Neural crest cell (in vitro differentiated cells): ENCODE measurements around the gene L3MBTL4. TPM values are rescaled to one million over a fixed set of nuclear protein-coding genes. Genes with fewer than 3 reads are reported as not detected.
"Not testable (repeated sequence)": the region's sequence is repeated elsewhere in the genome, so short reads cannot be mapped to it uniquely, and the experiment has no call there.

Experiments
- DNase-seq: peaks from one replicate; pipeline ENCODE4 v3.0.0; 2021; ENCODE audit warnings: low read depth, mixed read lengths, low spot score
- H3K27ac Mint-ChIP-seq: one replicate; pipeline ENCODE4 v1.8.0; 2021; ENCODE audit warnings: mild to moderate bottlenecking, mixed read lengths; ENCODE audit not compliant: unreplicated experiment
- H3K27me3 Mint-ChIP-seq: 2 replicates; pipeline ENCODE4 v1.8.0; 2021; ENCODE audit warnings: low read depth, mild to moderate bottlenecking, mixed read lengths
- H3K36me3 Mint-ChIP-seq: 2 replicates; pipeline ENCODE4 v1.8.0; 2021; ENCODE audit warnings: low read depth, mild to moderate bottlenecking, mixed read lengths
- H3K4me1 Mint-ChIP-seq: 2 replicates; pipeline ENCODE4 v1.8.0; 2021; ENCODE audit warnings: mixed read lengths
- H3K4me3 Mint-ChIP-seq: one replicate; pipeline ENCODE4 v1.8.0; 2021; ENCODE audit warnings: mild to moderate bottlenecking, mixed read lengths
- H3K9me3 Mint-ChIP-seq: 2 replicates; pipeline ENCODE4 v1.8.0; 2021; ENCODE audit warnings: mixed read lengths
- CTCF ChIP-seq: fragments of 200-600 bp; sonication (generic); conservative IDR thresholded peaks from 2 replicates; pipeline ENCODE4 v1.5.0; 2021; ENCODE audit warnings: antibody characterized with exemption, mild to moderate bottlenecking
- total RNA-seq: library from RNA; stranded (reverse); gene quantifications from 2 replicates; pipeline ENCODE4 v1.2.1, GENCODE V29; 2021

The L3MBTL4 gene
- total RNA-seq, 1 donor from 2014 or later = 0.65 TPM

- H3K4me1 Mint-ChIP-seq = no peaks in the 10 kb centered on the region
- H3K4me3 Mint-ChIP-seq = no peak overlapping the region
- H3K9me3 Mint-ChIP-seq = no peaks in the 10 kb centered on the region
- no peak for TF ChIP-seq CTCF
- no peaks in the 10 kb centered on the region for H3K27me3 Mint-ChIP-seq
- H3K36me3 Mint-ChIP-seq = no peaks in the 10 kb centered on the region
- DNase-seq = no peak
- H3K27ac Mint-ChIP-seq = no peak overlapping the region
Measured at GRCh38 chr18:6086731-6087130, 328.0 kb downstream of the L3MBTL4 start.

- Mint-ChIP-seq H3K4me3 (no peak overlapping the region), H3K27me3 (no peaks in the 10 kb centered on the region), H3K36me3 (no peaks in the 10 kb centered on the region), H3K27ac (no peak overlapping the region), H3K4me1 (no peaks in the 10 kb centered on the region), H3K9me3 (no peaks in the 10 kb centered on the region)
- DNase-seq = no peak
- TF ChIP-seq CTCF = no peak
Measured at GRCh38 chr18:6079406-6079805, 335.3 kb downstream of the L3MBTL4 start.

GRCh38 chr18:6078877-6079276, 335.8 kb downstream of the L3MBTL4 start:
- no peak for DNase-seq
- H3K4me1 Mint-ChIP-seq = no peaks in the 10 kb centered on the region
- no peak overlapping the region for H3K27ac Mint-ChIP-seq
- H3K4me3 Mint-ChIP-seq = no peak overlapping the region
- H3K27me3 Mint-ChIP-seq = no peaks in the 10 kb centered on the region
- no peaks in the 10 kb centered on the region for H3K9me3 Mint-ChIP-seq
- H3K36me3 Mint-ChIP-seq = no peaks in the 10 kb centered on the region
- TF ChIP-seq CTCF = no peak

- H3K36me3 Mint-ChIP-seq, H3K9me3 Mint-ChIP-seq, H3K4me1 Mint-ChIP-seq, H3K4me3 Mint-ChIP-seq, DNase-seq, H3K27ac Mint-ChIP-seq, H3K27me3 Mint-ChIP-seq: not testable (repeated sequence)
Measured at GRCh38 chr18:6072423-6072822, 342.3 kb downstream of the L3MBTL4 start.

- H3K27me3 Mint-ChIP-seq = no peaks in the 10 kb centered on the region
- no peak for DNase-seq
- H3K36me3 Mint-ChIP-seq = peaks cover under 1% of the 10 kb centered on the region
- peaks cover 4% of the 10 kb centered on the region for H3K9me3 Mint-ChIP-seq
- no peak overlapping the region for H3K4me3 Mint-ChIP-seq
- TF ChIP-seq CTCF = no peak
- no peaks in the 10 kb centered on the region for H3K4me1 Mint-ChIP-seq
- H3K27ac Mint-ChIP-seq = no peak overlapping the region
Measured at GRCh38 chr18:6069539-6069938, 345.2 kb downstream of the L3MBTL4 start.

GRCh38 chr18:6069103-6069502, 345.6 kb downstream of the L3MBTL4 start:
- Mint-ChIP-seq H3K9me3 (peaks cover 6% of the 10 kb centered on the region), H3K4me3 (no peak overlapping the region), H3K27ac (no peak overlapping the region), H3K36me3 (peaks cover 2% of the 10 kb centered on the region), H3K4me1 (no peaks in the 10 kb centered on the region), H3K27me3 (no peaks in the 10 kb centered on the region)
- no peak for DNase-seq
- TF ChIP-seq CTCF = no peak
